KOPT-K1 (cell line): ENCODE measurements around the gene NLGN2.

Source experiments
- H3K27ac ChIP-seq: fragments of 200-600 bp; sonication (generic); 2 replicates; pipeline ENCODE4 v1.5.1; 2016; ENCODE audit warnings: antibody characterized with exemption, mild to moderate bottlenecking, low read depth, low read length; ENCODE audit not compliant: poor library complexity, severe bottlenecking
- H3K36me3 ChIP-seq: fragments of 200-600 bp; sonication (generic); 2 replicates; pipeline ENCODE4 v1.5.1; 2017; ENCODE audit warnings: antibody characterized with exemption, mild to moderate bottlenecking, low read length, moderate library complexity; ENCODE audit not compliant: insufficient read depth
- H3K9me3 ChIP-seq: fragments of 200-600 bp; sonication (generic); 2 replicates; pipeline ENCODE4 v1.5.1; 2017; ENCODE audit warnings: antibody characterized with exemption, low read length, mild to moderate bottlenecking; ENCODE audit not compliant: insufficient read depth, poor library complexity, severe bottlenecking

Gene NLGN2

DNA sequence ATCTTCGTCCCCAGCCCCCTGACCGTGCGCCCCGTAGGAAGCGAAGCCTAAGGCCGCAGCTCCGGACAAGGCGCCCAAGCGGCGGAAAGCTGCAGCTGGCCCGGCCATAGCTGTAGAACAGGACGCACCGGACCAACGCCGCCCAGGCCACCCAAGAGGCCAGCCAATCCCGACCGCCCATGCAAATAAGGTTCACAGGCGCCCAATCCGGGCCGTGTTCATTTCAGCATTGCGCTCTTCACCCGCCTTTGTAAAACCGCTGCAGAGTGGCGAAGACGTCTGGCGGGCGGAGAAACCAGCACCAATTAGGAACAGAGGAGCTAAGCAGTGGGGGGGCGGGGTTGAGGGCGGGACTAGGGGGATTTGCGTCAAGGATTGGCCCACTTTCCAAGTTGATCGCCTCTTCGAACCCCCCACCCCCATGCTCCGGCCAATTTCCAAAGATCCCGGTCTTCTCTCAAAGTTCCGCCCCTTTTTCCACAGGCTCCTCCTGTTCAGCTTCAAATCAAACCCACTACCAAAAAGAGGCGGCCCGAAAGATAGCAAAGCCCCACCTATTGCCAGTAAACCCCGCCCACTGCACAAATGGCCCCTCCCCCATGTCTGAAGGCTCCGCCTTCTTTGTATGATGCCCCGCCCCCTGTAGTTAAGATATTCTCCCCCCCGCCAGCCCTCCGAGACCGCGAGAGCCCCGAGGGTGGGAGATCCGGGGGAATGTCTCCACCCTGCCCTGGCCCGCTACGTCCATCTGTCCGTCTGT is 3.5 kb upstream of the NLGN2 start, which contains the start of gene TMEM256:
Gene TMEM256 (minus strand): TSS at position 121 of the 760 bp plus-strand sequence. CDS start 13 bp downstream, at position 108.
- Histone ChIP-seq H3K27ac (peak within 1 kb of the TSS; percentile 63), H3K36me3 (no peaks in the 10 kb centered on the region), H3K9me3 (no peaks in the 10 kb centered on the region)

DNA sequence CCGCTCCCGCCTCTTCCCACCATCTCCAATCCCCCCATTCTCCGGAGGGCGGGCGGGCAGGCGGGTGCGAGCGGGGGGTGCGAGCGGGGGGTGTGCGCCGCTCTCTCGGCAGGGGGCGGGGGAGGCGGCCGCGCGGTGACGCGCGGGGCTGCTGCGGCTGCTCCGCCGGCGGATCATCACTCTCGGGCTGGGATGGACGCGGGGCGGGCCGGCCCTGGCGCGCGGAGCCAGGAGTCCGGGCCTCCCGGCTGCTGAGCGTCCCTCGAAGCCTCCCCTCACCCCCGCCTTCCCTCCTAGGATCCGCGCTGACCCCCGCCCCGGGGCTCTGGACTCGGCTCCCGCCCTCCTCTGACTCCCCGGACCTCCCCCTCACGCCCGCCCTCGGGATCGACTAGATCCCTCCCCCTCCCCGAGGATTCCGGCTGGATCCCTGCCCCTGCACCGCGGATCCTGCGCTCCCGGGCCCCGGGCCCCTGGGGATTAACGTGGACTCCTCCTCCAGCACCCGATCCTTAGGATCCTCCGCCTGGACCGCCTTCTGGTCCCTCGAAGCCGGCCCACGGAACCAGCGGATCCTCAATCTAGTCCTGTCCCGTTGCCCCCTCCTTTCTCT is 2.8 kb upstream of the NLGN2 start:
- no peaks in the 10 kb centered on the region for H3K36me3 ChIP-seq
- H3K9me3 ChIP-seq: no peaks in the 10 kb centered on the region
- H3K27ac ChIP-seq: peak overlapping the region; percentile 63

DNA sequence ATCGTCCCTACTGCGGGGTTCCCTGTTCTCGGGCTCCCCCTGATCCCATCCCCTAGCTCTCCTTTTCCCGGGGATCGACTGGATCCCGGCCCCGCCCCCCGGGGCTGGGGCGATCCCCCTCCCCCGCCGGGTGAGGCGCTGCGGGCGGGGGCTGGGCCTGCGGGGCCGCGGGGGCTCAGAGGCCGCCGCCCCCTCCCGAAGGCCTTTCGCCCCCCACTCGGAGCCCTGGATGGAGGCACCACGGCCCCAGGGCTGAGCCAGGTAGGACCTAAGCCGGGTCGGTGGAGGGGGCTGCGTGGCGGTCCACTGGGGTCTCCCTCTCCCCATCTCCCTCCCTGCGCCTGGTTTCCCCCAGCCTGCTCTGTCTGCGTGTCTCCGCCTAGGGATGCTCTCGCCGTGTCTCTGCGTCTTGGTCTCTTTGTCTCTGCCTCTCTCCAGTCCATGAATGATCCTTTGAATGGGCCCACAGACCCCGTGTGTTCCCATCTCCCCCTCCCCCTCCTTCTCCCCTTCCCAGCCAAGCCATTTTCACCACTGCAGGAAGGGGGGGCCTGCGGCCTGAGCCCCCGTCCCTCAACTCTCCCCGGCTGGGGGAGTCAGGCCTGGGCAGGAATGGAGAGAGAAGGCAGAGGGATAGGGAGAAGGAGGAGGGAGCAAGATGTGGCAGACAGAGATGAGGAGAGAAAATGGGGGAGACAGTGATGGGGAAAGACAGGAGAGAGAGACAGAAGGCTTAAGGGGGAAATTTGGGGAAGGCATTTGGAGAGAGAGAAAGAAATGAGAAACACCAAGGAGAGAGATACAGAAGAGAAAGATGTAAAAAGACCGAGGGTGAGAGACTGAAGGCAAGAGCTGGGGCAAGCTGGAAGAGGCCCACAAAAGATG is 2.1 kb upstream of the NLGN2 start:
- no peak overlapping the region for H3K27ac ChIP-seq
- no peaks in the 10 kb centered on the region for H3K36me3 ChIP-seq
- H3K9me3 ChIP-seq: no peaks in the 10 kb centered on the region

DNA sequence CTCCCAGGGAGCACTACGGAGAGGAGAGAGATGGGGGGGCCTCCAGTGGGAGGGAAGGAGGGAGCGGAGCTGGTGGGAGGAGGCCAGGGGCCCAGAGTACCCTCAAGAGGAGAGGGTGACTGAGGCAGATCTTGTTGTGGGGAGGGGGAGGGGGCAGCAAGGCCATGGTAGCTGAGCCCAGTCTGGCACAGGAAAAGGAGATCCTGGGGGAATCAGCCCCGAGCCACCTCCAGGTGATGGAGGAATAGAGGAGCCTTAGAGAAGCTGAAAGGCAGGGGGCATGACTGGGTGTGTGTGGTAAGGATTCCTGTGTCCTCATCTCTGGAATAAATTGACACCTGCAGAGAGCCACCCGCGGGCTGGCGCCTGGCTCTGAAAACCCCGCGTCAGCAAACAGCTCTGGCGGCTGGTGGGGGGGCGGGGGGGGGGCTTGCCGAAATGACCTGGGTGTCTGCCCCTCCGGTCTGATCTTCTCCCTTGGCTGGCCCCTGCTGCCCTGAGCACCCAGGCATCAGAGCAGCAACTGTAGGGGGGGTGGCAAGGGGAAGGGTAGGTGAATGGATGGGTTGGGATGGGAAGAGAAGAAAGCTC is 1.3 kb upstream of the NLGN2 start:
- Histone ChIP-seq H3K27ac (no peak overlapping the region), H3K36me3 (no peaks in the 10 kb centered on the region)

DNA sequence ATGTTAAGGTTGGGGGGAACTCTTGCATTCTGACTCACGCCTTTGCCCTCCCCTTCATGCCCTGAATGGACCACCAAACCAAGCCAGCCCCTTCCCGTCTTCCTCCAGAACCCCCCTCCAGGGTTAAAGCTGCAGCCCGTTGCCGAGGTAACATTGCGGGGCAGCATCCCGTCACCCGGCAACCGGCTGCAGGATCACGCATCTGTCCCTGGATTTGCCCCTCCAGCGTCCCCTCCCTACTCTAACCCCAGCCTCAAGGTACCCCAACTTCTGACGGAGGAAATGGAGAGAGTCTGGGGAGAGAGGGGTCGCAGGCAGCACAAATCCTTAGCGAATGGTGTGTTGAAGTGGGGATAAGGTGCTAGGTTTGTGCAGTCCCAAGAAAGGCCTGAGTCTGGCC is 563 bp upstream of the NLGN2 start:
- H3K36me3 ChIP-seq: no peaks in the 10 kb centered on the region
- no peak overlapping the region for H3K27ac ChIP-seq
- no peaks in the 10 kb centered on the region for H3K9me3 ChIP-seq

More for the DNA sequence above, 1.3 kb upstream of the NLGN2 start:
- H3K9me3 ChIP-seq: no peaks in the 10 kb centered on the region

DNA sequence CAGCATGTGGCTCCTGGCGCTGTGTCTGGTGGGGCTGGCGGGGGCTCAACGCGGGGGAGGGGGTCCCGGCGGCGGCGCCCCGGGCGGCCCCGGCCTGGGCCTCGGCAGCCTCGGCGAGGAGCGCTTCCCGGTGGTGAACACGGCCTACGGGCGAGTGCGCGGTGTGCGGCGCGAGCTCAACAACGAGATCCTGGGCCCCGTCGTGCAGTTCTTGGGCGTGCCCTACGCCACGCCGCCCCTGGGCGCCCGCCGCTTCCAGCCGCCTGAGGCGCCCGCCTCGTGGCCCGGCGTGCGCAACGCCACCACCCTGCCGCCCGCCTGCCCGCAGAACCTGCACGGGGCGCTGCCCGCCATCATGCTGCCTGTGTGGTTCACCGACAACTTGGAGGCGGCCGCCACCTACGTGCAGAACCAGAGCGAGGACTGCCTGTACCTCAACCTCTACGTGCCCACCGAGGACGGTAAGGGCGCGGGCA is 645 bp downstream of the NLGN2 start:
- no peak overlapping the region for H3K27ac ChIP-seq
- no peaks in the 10 kb centered on the region for H3K36me3 ChIP-seq
- no peaks in the 10 kb centered on the region for H3K9me3 ChIP-seq

DNA sequence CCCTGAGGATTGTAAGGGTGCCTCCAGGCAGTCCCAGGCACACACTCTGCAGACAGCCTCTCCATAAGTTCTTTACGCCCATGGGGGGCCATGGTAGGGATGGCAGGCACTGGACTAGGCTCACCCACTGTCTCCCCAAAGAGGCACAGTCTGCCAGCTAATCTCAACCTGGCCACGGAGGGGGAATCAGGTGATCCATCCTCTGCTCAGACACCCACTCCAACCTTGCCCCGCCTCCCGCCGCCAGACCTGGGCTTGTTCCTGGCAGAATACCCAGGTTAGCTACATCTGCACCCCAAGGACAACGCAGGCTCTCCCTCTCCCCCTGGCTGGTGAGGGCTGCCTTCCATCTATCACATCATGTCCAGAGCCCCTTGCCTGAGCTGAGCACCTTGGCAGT is 1.2 kb downstream of the NLGN2 start:
- Histone ChIP-seq H3K36me3 (no peaks in the 10 kb centered on the region), H3K27ac (no peak overlapping the region), H3K9me3 (no peaks in the 10 kb centered on the region)

DNA sequence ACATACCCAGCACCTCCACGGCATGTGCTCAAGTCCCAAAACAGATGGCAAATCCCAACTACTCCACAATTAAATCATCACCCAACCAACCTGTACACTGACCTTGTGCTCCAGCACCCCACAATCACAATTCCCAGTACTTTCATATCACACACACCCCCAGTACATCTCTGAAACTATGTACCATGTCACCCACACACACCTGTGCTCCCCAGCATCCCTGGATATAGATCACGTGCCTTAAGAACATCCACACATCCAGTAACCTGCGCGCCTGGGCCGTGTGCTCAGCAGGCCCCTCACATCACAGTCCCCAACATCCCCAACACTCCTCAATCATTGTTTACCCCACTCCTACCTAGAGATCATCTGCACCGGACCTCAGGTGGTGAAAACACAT is 2.1 kb downstream of the NLGN2 start:
- no peaks in the 10 kb centered on the region for H3K36me3 ChIP-seq
- no peaks in the 10 kb centered on the region for H3K9me3 ChIP-seq
- H3K27ac ChIP-seq: no peak overlapping the region

DNA sequence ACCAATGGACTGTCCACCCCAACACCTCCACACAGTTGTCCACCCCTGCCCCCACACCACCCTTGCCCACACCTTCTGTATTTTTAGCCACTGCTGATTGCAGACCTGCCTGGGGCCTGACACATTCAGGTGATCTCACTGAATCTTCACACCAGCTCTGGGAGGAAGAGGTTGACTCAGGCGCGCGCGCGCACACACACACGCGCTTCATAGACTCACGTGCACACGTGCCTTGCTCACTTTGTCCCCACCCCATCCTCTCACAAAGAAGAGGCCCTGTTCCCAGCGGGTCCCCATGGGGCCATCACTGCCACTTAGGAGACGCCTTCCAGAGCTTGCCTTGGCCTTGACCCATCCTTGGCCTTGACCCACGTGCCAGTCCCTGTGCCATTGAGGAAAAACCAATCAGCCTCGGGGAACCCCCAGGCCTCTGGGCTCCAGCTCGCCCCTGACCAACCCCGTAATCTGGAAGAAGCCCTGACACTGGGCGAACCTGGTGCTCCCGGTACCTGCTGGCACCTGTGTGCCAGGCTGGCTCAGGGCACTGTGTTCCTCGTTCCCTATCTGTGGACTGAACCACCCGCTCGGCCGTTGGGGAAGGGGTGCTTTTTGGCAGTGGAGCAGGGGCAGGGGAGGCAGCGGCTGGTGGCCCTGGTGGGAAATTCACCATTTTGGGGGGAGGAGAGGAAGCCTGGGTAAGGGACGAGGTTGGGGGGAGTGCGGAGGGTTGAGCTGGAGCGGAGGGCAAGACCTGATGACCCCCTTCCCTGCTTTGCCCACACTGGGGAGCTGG is 3.2 kb downstream of the NLGN2 start:
- no peaks in the 10 kb centered on the region for H3K36me3 ChIP-seq
- H3K9me3 ChIP-seq: no peaks in the 10 kb centered on the region
- H3K27ac ChIP-seq: no peak overlapping the region

DNA sequence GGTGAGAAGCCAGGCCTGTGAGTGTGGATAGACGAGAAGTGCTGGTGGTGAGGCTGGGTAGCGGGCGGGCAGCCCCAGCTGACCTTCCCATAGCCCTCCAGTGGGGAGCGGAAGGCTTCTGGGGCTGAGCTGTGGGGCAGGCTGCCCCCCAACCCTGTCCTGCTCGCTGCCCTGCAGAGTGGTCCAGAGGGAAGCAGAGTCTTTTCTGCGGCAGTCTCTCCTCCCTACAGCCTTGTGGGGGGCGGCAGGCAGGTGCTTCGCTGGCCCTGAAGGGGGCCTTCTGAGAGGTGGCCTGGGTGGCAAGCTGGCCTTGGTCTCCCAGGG is 3.7 kb downstream of the NLGN2 start:
- no peak overlapping the region for H3K27ac ChIP-seq
- no peaks in the 10 kb centered on the region for H3K9me3 ChIP-seq
- H3K36me3 ChIP-seq: no peaks in the 10 kb centered on the region

DNA sequence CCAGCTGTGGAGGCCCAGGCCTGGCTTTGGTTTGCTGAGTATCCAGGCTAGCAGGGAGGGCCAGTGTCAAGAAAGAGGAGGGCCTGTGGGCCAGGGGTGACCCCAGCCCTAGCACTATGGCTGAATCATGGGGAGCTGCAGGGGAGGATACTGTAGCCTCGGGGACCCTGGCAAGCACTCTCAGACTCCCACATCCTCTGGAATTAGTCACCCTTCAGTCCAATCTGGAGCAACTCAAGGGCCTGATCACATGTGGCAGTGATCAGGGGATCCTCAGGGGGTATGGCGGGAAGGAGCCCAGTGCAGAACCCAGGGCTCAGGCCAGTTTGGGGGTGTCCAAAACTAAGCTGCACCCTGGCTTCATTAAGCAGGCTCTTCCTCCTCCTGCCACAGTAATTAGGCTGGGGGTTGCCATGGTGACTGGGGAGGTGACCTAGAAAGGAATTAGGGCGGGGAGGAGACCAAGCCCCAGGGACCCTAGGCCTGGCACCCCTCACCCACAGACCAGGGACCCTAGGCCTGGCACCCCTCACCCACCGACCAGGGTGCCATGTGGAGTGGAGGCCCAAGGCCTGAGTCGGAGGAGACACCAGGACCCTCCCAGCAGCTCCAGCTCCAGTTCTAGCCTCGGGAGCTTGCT is 5.8 kb downstream of the NLGN2 start:
- Histone ChIP-seq H3K36me3 (no peaks in the 10 kb centered on the region), H3K27ac (no peak overlapping the region)

DNA sequence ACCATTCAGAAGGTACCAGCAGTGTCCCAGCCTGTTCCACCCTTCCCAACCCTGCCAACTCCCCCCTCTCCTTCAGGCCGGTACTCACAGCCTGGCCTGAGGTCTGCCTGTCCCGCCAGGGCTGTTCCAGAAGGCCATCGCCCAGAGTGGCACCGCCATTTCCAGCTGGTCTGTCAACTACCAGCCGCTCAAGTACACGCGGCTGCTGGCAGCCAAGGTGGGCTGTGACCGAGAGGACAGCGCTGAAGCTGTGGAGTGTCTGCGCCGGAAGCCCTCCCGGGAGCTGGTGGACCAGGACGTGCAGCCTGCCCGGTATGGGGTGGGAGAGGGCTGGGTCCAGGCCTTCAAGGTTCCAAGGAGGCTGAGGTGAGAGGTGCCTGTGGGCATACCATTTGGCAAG is 7.2 kb downstream of the NLGN2 start:
- Histone ChIP-seq H3K9me3 (no peaks in the 10 kb centered on the region), H3K36me3 (no peaks in the 10 kb centered on the region), H3K27ac (no peak overlapping the region)

More for the DNA sequence above, 5.8 kb downstream of the NLGN2 start:
- H3K9me3 ChIP-seq: no peaks in the 10 kb centered on the region

DNA sequence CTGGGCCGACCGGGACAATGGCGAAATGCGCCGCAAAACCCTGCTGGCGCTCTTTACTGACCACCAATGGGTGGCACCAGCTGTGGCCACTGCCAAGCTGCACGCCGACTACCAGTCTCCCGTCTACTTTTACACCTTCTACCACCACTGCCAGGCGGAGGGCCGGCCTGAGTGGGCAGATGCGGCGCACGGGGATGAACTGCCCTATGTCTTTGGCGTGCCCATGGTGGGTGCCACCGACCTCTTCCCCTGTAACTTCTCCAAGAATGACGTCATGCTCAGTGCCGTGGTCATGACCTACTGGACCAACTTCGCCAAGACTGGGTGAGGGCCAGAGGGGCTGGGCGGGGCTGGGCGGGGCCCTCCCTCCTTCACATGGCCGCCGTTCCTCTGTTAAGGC is 8.1 kb downstream of the NLGN2 start:
- Histone ChIP-seq H3K36me3 (no peaks in the 10 kb centered on the region), H3K27ac (no peak overlapping the region), H3K9me3 (no peaks in the 10 kb centered on the region)

DNA sequence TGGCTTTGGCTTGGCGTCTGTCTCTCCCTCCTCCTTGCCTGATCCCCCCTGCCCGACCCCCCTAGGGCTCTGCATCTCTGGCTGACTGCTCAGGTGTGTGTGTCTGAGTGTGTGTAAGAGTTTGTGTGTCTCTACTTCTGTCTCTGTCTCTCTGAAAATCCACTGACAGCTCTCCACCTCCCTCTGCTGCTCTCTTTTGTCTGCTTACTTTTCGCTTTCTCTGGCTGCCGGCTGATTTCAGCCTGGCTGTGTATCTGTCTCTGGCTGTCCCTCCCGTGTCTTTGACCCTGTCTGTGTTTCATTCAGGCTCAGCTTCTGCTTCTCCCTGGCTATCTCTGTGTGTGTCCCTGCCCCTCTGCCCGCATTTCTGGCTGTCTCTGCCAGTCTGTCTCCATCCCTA is 8.7 kb downstream of the NLGN2 start:
- Histone ChIP-seq H3K36me3 (no peaks in the 10 kb centered on the region), H3K9me3 (no peaks in the 10 kb centered on the region), H3K27ac (no peak overlapping the region)
